HG03439 (cell line): ENCODE results near the gene RPS21.

ENCODE experiments used
- ATAC-seq: cut with Tn5 transposase; IDR thresholded peaks from one replicate; pipeline ENCODE4 v1.9.1; 2021; ENCODE audit warnings: mild to moderate bottlenecking, moderate library complexity; ENCODE audit not compliant: unreplicated experiment

Gene RPS21

GRCh38 chr20:62376112-62377063, 10.5 kb upstream of the RPS21 start:
- no peak for ATAC-seq

- ATAC-seq = no peak
Measured at GRCh38 chr20:62377064-62377461, 9.8 kb upstream of the RPS21 start.

- ATAC-seq = no peak
Measured at GRCh38 chr20:62377615-62378178, 9.2 kb upstream of the RPS21 start.

GRCh38 chr20:62378215-62378614, 8.7 kb upstream of the RPS21 start:
- no peak for ATAC-seq

GRCh38 chr20:62381202-62381797, 5.6 kb upstream of the RPS21 start:
- ATAC-seq = no peak

GRCh38 chr20:62381842-62382241, 5.1 kb upstream of the RPS21 start:
- no peak for ATAC-seq

GRCh38 chr20:62382306-62383198, 4.4 kb upstream of the RPS21 start:
- ATAC-seq = peak; percentile 68

GRCh38 chr20:62387219-62387913, 463 bp downstream of the RPS21 start:
- ATAC-seq = peak; percentile 10

- ATAC-seq = no peak
Measured at GRCh38 chr20:62387933-62388635, 1.2 kb downstream of the RPS21 start.

GRCh38 chr20:62388839-62389600, 2.1 kb downstream of the RPS21 start:
- ATAC-seq = no peak

- ATAC-seq = no peak
Measured at GRCh38 chr20:62389601-62390087, 2.7 kb downstream of the RPS21 start.

- no peak for ATAC-seq
Measured at GRCh38 chr20:62390317-62391164, 3.6 kb downstream of the RPS21 start.

GRCh38 chr20:62391165-62392076, 4.5 kb downstream of the RPS21 start:
- ATAC-seq = no peak

- ATAC-seq = no peak
Measured at GRCh38 chr20:62392077-62392418, 5.1 kb downstream of the RPS21 start.

GRCh38 chr20:62392621-62393334, 5.9 kb downstream of the RPS21 start:
- ATAC-seq = no peak

- ATAC-seq = no peak
Measured at GRCh38 chr20:62393335-62393665, 6.4 kb downstream of the RPS21 start.
